Common myeloid progenitor, CD34-positive (primary cell): ENCODE data around the gene SNX6.
"Not testable (repeated sequence)": the region's sequence is repeated elsewhere in the genome, so short reads cannot be mapped to it uniquely, and the experiment has no call there.

Experiments
- CTCF ChIA-PET: fragments of 350-600 bp; sonication (Branson Sonifier 250); formaldehyde crosslinking; loops from one replicate; lab custom pipeline; 2021; ENCODE audit warnings: antibody characterized with exemption; lab: Charles Lee
- POLR2A ChIA-PET: fragments of 350-600 bp; sonication (Branson Sonifier 250); formaldehyde crosslinking; loops from one replicate; lab custom pipeline; 2021; ENCODE audit warnings: antibody characterized with exemption; lab: Charles Lee
- DNase-seq, 3 donors: peaks; one replicate each; pipeline versions ENCODE4 v3.0.0 to v3.0.0-alpha.2; 2013
- H3K27ac ChIP-seq, 2 experiments: 1 replicate in 1 of 2; 2 replicates in 1 of 2; pipeline ENCODE4 v1.7.0; 2013; ENCODE audit warnings: inconsistent platforms in 2 of 2, low read length in 2 of 2, mild to moderate bottlenecking in 2 of 2, low read depth in 1 of 2, moderate library complexity in 1 of 2; ENCODE audit not compliant: severe bottlenecking in 2 of 2, insufficient read depth in 1 of 2, poor library complexity in 1 of 2
- H3K27me3 ChIP-seq, 5 experiments: replicated peaks in 2 of 5; 1 replicate in 3 of 5; 2 replicates in 2 of 5; pipeline versions ENCODE4 v1.6.1 to v1.7.0; 2013; ENCODE audit warnings: low read length in 4 of 5, mild to moderate bottlenecking in 2 of 5, moderate library complexity in 2 of 5, inconsistent platforms in 1 of 5; ENCODE audit not compliant: insufficient read depth in 5 of 5, control insufficient read depth in 4 of 5
- H3K36me3 ChIP-seq, 4 experiments: 1 replicate in 2 of 4; 2 replicates in 2 of 4; pipeline versions ENCODE4 v1.6.1 to v1.7.0; 2013; ENCODE audit warnings: low read length in 3 of 4, control low read depth in 1 of 4, mild to moderate bottlenecking in 1 of 4; ENCODE audit not compliant: control insufficient read depth in 4 of 4, insufficient read depth in 4 of 4
- H3K4me1 ChIP-seq, 4 experiments: 1 replicate in 3 of 4; 2 replicates in 1 of 4; pipeline versions ENCODE4 v1.6.1 to v1.7.1; 2013; ENCODE audit warnings: low read length in 3 of 4, mild to moderate bottlenecking in 3 of 4, control low read depth in 1 of 4, inconsistent platforms in 1 of 4, moderate library complexity in 1 of 4; ENCODE audit not compliant: control insufficient read depth in 4 of 4, insufficient read depth in 4 of 4; ENCODE audit errors: control extremely low read depth in 1 of 4
- H3K4me3 ChIP-seq, 7 experiments: 1 replicate in 4 of 7; 2 replicates in 3 of 7; pipeline versions ENCODE4 v1.5.1 to v1.7.0; 2013; ENCODE audit warnings: mild to moderate bottlenecking in 7 of 7, low read length in 6 of 7, moderate library complexity in 6 of 7, inconsistent platforms in 2 of 7, low read depth in 2 of 7, control low read depth in 1 of 7; ENCODE audit not compliant: insufficient read depth in 4 of 7, control insufficient read depth in 1 of 7; ENCODE audit errors: extremely low read depth in 1 of 7
- H3K9me3 ChIP-seq, 5 experiments: 1 replicate in 4 of 5; 2 replicates in 1 of 5; pipeline versions ENCODE4 v1.6.1 to v1.7.1; 2013; ENCODE audit warnings: low read length in 4 of 5, mild to moderate bottlenecking in 2 of 5, inconsistent platforms in 1 of 5, low read depth in 1 of 5, moderate library complexity in 1 of 5; ENCODE audit not compliant: control insufficient read depth in 4 of 5, insufficient read depth in 2 of 5; ENCODE audit errors: control extremely low read depth in 1 of 5
- WGBS: methylation state at CpG from one replicate; pipeline ENCODE4 v1.1.5; 2013; ENCODE audit not compliant: insufficient coverage; 5-methylcytosine and 5-hydroxymethylcytosine counted together

The SNX6 gene

DNA sequence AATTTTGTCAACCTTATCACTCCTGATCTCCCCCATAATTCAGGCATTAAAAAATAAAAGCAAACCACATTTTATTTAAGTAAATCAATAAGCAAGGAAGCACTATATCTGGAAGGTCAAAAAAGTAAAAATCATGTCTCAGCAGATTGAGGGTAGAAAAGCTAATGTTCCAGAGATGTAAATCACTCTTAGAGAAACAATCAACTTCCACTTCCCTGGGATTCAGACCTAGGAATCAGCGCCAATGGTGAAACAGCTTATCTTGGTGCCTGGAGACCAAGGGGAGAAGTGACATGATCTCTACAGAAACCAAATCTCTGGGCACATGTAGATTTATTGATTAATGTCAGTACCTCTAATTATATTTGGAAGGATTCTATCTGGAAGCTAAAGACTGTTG is 10.9 kb upstream of the SNX6 start:
- no peak for DNase-seq
- no CpG with 5 or more reads among the region's 1 CpG for WGBS
- H3K9me3 ChIP-seq = no peaks in the 10 kb centered on the region
- no peak overlapping the region for H3K27ac ChIP-seq
- no peaks in the 10 kb centered on the region for H3K4me1 ChIP-seq
- H3K36me3 ChIP-seq = no peaks in the 10 kb centered on the region
- POLR2A ChIA-PET = no interaction called here
- CTCF ChIA-PET = interaction anchor here (1.4 kb wide), 1 partner anchor 32 kb away, joined by 5 read pairs; no protein-coding TSS in a partner anchor
- no peaks in the 10 kb centered on the region for H3K27me3 ChIP-seq
- no peak overlapping the region for H3K4me3 ChIP-seq

GRCh38 chr14:34634360-34634771 is 4.4 kb upstream of the SNX6 start:
- H3K27me3 ChIP-seq, H3K4me3 ChIP-seq, H3K4me1 ChIP-seq, POLR2A ChIA-PET, H3K36me3 ChIP-seq, H3K27ac ChIP-seq, H3K9me3 ChIP-seq: not testable (repeated sequence)
- DNase-seq = peak in 1 of 3 donors; percentile 26
- 93% methylated on average over 4 of the region's 9 CpGs for WGBS
- CTCF ChIA-PET = interaction anchor here (1.1 kb wide), 1 partner anchor 780 kb away, joined by 3 read pairs; no protein-coding TSS in a partner anchor

GRCh38 chr14:34633742-34634141 is 3.8 kb upstream of the SNX6 start:
- CTCF ChIA-PET = interaction anchor here (1.1 kb wide), 1 partner anchor 780 kb away, joined by 3 read pairs; no protein-coding TSS in a partner anchor
- Histone ChIP-seq H3K36me3 (no peaks in the 10 kb centered on the region), H3K9me3 (no peaks in the 10 kb centered on the region), H3K4me1 (peaks cover 4 to 13% (median 11%) of the 10 kb centered on the region in 4 experiments), H3K27ac (no peak overlapping the region), H3K27me3 (no peaks in the 10 kb centered on the region), H3K4me3 (no peak overlapping the region)
- no peak for DNase-seq
- 83% methylated on average over 1 of the region's 1 CpG for WGBS
- POLR2A ChIA-PET = no interaction called here

GRCh38 chr14:34632411-34632978 is 2.5 kb upstream of the SNX6 start:
- H3K4me3 ChIP-seq = no peak overlapping the region
- H3K36me3 ChIP-seq = no peaks in the 10 kb centered on the region
- ChIA-PET POLR2A (no interaction called here), CTCF (interaction anchor here (1.2 kb wide), 1 partner anchor 84 kb away, joined by 3 read pairs; no protein-coding TSS in a partner anchor)
- no peaks in the 10 kb centered on the region for H3K9me3 ChIP-seq
- DNase-seq = no peak
- H3K27ac ChIP-seq = no peak overlapping the region
- WGBS = 90% methylated on average over 2 of the region's 5 CpGs
- no peaks in the 10 kb centered on the region for H3K27me3 ChIP-seq
- H3K4me1 ChIP-seq = peaks cover 4 to 18% (median 12%) of the 10 kb centered on the region in 4 experiments

DNA sequence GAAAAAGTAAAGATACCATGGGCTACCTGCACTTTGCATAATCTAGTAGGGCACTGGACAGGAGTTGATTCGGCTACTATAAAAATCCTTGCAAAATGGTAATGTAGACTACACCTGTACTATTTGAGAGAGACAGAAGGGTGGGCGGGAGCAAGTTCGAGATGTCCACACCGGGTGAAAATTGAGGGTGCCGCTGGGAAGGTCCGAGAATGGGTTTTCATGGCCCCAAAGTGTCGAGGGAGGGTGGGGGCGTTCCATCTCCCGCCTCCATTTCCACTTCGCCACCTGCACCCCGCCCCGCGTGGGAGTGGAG is 648 bp downstream of the SNX6 start:
- no peak for DNase-seq
- 0% methylated on average over 8 of the region's 13 CpGs for WGBS
- H3K27me3 ChIP-seq = no peaks in the 10 kb centered on the region
- peak overlapping the region in 1 of 2 experiments; percentile 87 for H3K27ac ChIP-seq
- CTCF ChIA-PET = no interaction called here
- peak overlapping the region; percentile 86 to 97 (median 95) for H3K4me3 ChIP-seq
- peaks cover 0 to 2% (median under 1%) of the 10 kb centered on the region in 4 experiments for H3K36me3 ChIP-seq
- H3K4me1 ChIP-seq = peaks cover 4 to 18% (median 12%) of the 10 kb centered on the region in 4 experiments
- POLR2A ChIA-PET = interaction anchor here (0.6 to 1.8 kb wide), 2 partner anchors 16 to 162 kb away, joined by 3 to 4 read pairs; no protein-coding TSS in a partner anchor
- no peaks in the 10 kb centered on the region for H3K9me3 ChIP-seq

DNA sequence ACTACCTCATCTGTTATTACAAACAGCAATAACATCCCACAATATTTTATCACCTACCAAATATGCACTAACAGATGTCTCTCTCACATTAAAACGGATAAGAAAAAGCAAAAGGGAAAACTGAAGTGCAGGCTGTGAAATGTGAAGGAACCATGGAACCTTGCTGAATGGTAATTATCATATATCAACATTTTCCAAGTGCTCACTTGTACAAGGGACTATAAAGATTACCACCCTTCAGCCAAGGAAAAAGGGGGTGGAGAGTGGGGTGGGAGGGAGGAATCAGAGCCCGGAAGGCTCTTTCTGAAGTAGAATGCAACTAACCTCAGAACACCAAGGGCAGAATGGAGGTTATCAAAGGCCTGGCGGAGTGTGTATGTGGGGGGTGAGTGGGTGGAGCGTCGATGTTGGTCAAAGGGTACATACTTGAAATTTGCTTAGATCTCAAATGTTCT is 1.2 kb downstream of the SNX6 start:
- peaks cover 0 to 2% (median 1%) of the 10 kb centered on the region in 4 experiments for H3K36me3 ChIP-seq
- H3K9me3 ChIP-seq = no peaks in the 10 kb centered on the region
- H3K27ac ChIP-seq = no peak overlapping the region
- DNase-seq = no peak
- POLR2A ChIA-PET = interaction anchor here (0.6 to 1.8 kb wide), 2 partner anchors 16 to 161 kb away, joined by 3 to 4 read pairs; no protein-coding TSS in a partner anchor
- no peaks in the 10 kb centered on the region for H3K27me3 ChIP-seq
- H3K4me1 ChIP-seq = peaks cover 4 to 18% (median 12%) of the 10 kb centered on the region in 4 experiments
- CTCF ChIA-PET = no interaction called here
- H3K4me3 ChIP-seq = peak overlapping the region in 4 of 7 experiments; percentile 91 to 97 (median 96)
- 50% methylated on average over 1 of the region's 5 CpGs for WGBS

- DNase-seq = no peak
- POLR2A ChIA-PET = no interaction called here
- H3K27me3 ChIP-seq = no peaks in the 10 kb centered on the region
Observed at GRCh38 chr14:34623506-34623905, 6.4 kb downstream of the SNX6 start.

More at GRCh38 chr14:34623506-34623905, 6.4 kb downstream of the SNX6 start:
- peaks cover 6 to 26% (median 13%) of the 10 kb centered on the region in 4 experiments for H3K36me3 ChIP-seq
- peaks cover 0 to 12% (median 3%) of the 10 kb centered on the region in 4 experiments for H3K4me1 ChIP-seq
- CTCF ChIA-PET = no interaction called here
- WGBS = 83% methylated on average over 1 of the region's 3 CpGs
- no peak overlapping the region for H3K27ac ChIP-seq
- no peak overlapping the region for H3K4me3 ChIP-seq
- H3K9me3 ChIP-seq = no peaks in the 10 kb centered on the region
